Adipocyte (in vitro differentiated cells): ENCODE measurements around the gene OPN1SW.

Source experiments
- DNase-seq: peaks from one replicate; pipeline ENCODE4 v3.0.0-alpha.2; 2015; ENCODE audit warnings: low read depth
- H3K27me3 ChIP-seq: replicated peaks from 2 replicates; pipeline ENCODE4 v1.7.0; 2013; ENCODE audit warnings: mild to moderate bottlenecking, low read length, moderate library complexity; ENCODE audit not compliant: control insufficient read depth, insufficient read depth
- H3K36me3 ChIP-seq: 2 replicates; pipeline ENCODE4 v1.7.0; 2013; ENCODE audit warnings: low read length, mild to moderate bottlenecking, moderate library complexity; ENCODE audit not compliant: control insufficient read depth, insufficient read depth, severe bottlenecking
- H3K4me1 ChIP-seq: 2 replicates; pipeline ENCODE4 v1.7.0; 2013; ENCODE audit warnings: mild to moderate bottlenecking, low read length, moderate library complexity; ENCODE audit not compliant: control insufficient read depth, insufficient read depth
- H3K4me3 ChIP-seq: 2 replicates; pipeline ENCODE4 v1.7.0; 2013; ENCODE audit warnings: mild to moderate bottlenecking, low read length, moderate library complexity
- H3K9ac ChIP-seq: 2 replicates; pipeline ENCODE4 v1.7.0; 2013; ENCODE audit warnings: mild to moderate bottlenecking, low read length, moderate library complexity
- H3K9me3 ChIP-seq: 2 replicates; pipeline ENCODE4 v1.7.0; 2013; ENCODE audit warnings: mild to moderate bottlenecking, low read length, moderate library complexity; ENCODE audit not compliant: control insufficient read depth

The OPN1SW gene

GRCh38 chr7:128727239-128727638 lies 48.4 kb downstream of the OPN1SW start:
- no peak overlapping the region for H3K9ac ChIP-seq
- no peaks in the 10 kb centered on the region for H3K36me3 ChIP-seq
- H3K4me3 ChIP-seq = no peak overlapping the region
- DNase-seq = no peak
- H3K27me3 ChIP-seq = no peaks in the 10 kb centered on the region
- H3K9me3 ChIP-seq = no peaks in the 10 kb centered on the region
- H3K4me1 ChIP-seq = no peaks in the 10 kb centered on the region

GRCh38 chr7:128726737-128727072 lies 48.9 kb downstream of the OPN1SW start:
- H3K36me3 ChIP-seq = no peaks in the 10 kb centered on the region
- no peaks in the 10 kb centered on the region for H3K9me3 ChIP-seq
- no peak overlapping the region for H3K4me3 ChIP-seq
- no peak overlapping the region for H3K9ac ChIP-seq
- H3K4me1 ChIP-seq = no peaks in the 10 kb centered on the region
- DNase-seq = no peak
- no peaks in the 10 kb centered on the region for H3K27me3 ChIP-seq

GRCh38 chr7:128726059-128726736 lies 49.4 kb downstream of the OPN1SW start:
- no peaks in the 10 kb centered on the region for H3K4me1 ChIP-seq
- DNase-seq = no peak

GRCh38 chr7:128725531-128725930 lies 50.1 kb downstream of the OPN1SW start:
- H3K4me1 ChIP-seq = no peaks in the 10 kb centered on the region
- no peaks in the 10 kb centered on the region for H3K27me3 ChIP-seq
- DNase-seq = no peak
- no peaks in the 10 kb centered on the region for H3K36me3 ChIP-seq
- H3K9me3 ChIP-seq = no peaks in the 10 kb centered on the region
- H3K4me3 ChIP-seq = no peak overlapping the region
- H3K9ac ChIP-seq = no peak overlapping the region

More at GRCh38 chr7:128726059-128726736, 49.4 kb downstream of the OPN1SW start:
- no peak overlapping the region for H3K4me3 ChIP-seq
- H3K9me3 ChIP-seq = no peaks in the 10 kb centered on the region
- no peaks in the 10 kb centered on the region for H3K36me3 ChIP-seq
- no peak overlapping the region for H3K9ac ChIP-seq
- no peaks in the 10 kb centered on the region for H3K27me3 ChIP-seq

- DNase-seq = no peak
- Histone ChIP-seq H3K27me3 (no peaks in the 10 kb centered on the region), H3K4me1 (no peaks in the 10 kb centered on the region), H3K9me3 (no peaks in the 10 kb centered on the region), H3K9ac (no peak overlapping the region), H3K36me3 (no peaks in the 10 kb centered on the region), H3K4me3 (no peak overlapping the region)
Measured at GRCh38 chr7:128724743-128725142, 50.9 kb downstream of the OPN1SW start.
